Measurements from ENCODE around the gene COPS9. TPM values are rescaled to one million over a fixed set of nuclear protein-coding genes. Genes with fewer than 3 reads are reported as not detected.

Gene COPS9
- total and polyA plus RNA-seq, 10 of the 15 experiments (the other 5 are each of a cell fraction or from before 2014, with no cell fraction given): 80.8 to 419 (median 213) TPM

DNA sequence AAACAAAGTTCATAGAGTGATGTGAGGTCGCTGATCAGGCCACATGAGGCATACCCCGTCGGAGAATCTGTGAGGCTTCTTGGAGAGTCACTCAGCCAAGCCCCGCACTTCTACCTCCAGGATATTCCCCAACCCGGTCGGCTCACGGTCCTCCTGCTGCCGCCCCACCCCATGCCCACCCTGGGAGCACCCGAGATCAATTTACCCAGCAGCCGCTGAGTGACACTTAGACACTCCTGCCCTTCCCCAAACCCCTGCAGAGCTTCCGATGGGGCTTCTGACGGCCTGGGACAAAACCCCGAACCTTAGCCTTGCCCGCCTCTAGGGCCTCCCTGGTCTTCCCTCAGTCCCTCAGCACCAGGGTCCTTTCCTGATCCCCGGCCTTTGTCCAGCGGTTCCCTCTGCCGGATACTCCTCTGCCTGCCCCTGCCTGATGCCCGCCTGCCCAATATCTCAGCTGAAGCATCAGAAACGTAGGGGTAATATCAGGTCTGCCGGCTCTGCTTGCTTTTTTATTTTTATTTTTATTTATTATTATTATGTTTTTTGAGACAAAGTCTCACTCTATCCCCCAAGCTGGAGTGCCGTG lies 23.2 kb upstream of the COPS9 start:
- no peak for DNase-seq (ENCODE audit: low read depth, low spot score)
- TF ChIP-seq SMAD5 (IDR thresholded peaks at IDR 0.05; ENCODE audit: low read depth) (no peak), HCFC1 (IDR thresholded peaks at IDR 0.05; ENCODE audit: low read length) (no peak), CHD1 (IDR thresholded peaks at IDR 0.05; ENCODE audit: low read depth, low read length) (no peak), CBX3 (IDR thresholded peaks at IDR 0.05; ENCODE audit: borderline replicate concordance, low read depth) (no peak), RAD21 (IDR thresholded peaks at IDR 0.05; ENCODE audit: insufficient read depth, low read depth, low read length) (no peak), E2F4 (IDR thresholded peaks at IDR 0.05; ENCODE audit: low read depth, low read length) (no peak), RELA (IDR thresholded peaks at IDR 0.05; ENCODE audit: borderline replicate concordance, partially characterized antibody) (no peak), RFX5 (IDR thresholded peaks at IDR 0.05; ENCODE audit: low read depth, low read length) (no peak), EED (IDR thresholded peaks at IDR 0.05; ENCODE audit: low read depth) (no peak)
- TF ChIP-seq, protein P1, sequence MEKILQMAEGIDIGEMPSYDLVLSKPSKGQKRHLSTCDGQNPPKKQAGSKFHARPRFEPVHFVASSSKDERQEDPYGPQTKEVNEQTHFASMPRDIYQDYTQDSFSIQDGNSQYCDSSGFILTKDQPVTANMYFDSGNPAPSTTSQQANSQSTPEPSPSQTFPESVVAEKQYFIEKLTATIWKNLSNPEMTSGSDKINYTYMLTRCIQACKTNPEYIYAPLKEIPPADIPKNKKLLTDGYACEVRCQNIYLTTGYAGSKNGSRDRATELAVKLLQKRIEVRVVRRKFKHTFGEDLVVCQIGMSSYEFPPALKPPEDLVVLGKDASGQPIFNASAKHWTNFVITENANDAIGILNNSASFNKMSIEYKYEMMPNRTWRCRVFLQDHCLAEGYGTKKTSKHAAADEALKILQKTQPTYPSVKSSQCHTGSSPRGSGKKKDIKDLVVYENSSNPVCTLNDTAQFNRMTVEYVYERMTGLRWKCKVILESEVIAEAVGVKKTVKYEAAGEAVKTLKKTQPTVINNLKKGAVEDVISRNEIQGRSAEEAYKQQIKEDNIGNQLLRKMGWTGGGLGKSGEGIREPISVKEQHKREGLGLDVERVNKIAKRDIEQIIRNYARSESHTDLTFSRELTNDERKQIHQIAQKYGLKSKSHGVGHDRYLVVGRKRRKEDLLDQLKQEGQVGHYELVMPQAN (conservative IDR thresholded peaks at IDR 0.05): no peak
- RAD21 ChIA-PET (ENCODE audit: unreplicated experiment): no interaction called here
- CTCF ChIA-PET: interaction anchor here (0.6 kb wide), 1 partner anchor 19 kb away, joined by 3 read pairs; no protein-coding TSS in a partner anchor
- Histone ChIP-seq H4K20me1 (ENCODE audit: control insufficient read depth, insufficient read depth) (no peaks in the 10 kb centered on the region), H3K9ac (ENCODE audit: control insufficient read depth, insufficient read depth, low read length) (no peak overlapping the region), H3K27me3 (replicated peaks in 1 of 2; ENCODE audit: control insufficient read depth in 2 of 2, insufficient read depth in 2 of 2, low read length in 1 of 2) (no peaks in the 10 kb centered on the region), H3K4me1 (ENCODE audit: control insufficient read depth, insufficient read depth, low read length) (no peaks in the 10 kb centered on the region), H3K4me2 (ENCODE audit: control insufficient read depth, insufficient read depth) (no peak overlapping the region), H3K36me3 (ENCODE audit: control insufficient read depth in 2 of 2, insufficient read depth in 2 of 2, low read length in 1 of 2) (no peaks in the 10 kb centered on the region), H3K9me3 (replicated peaks; ENCODE audit: control insufficient read depth, insufficient read depth, low read length) (no peaks in the 10 kb centered on the region), H2AFZ (ENCODE audit: control insufficient read depth, low read depth, low read length) (no peak overlapping the region), H3K27ac (ENCODE audit: control insufficient read depth, insufficient read depth) (no peak overlapping the region), H3K79me2 (ENCODE audit: control insufficient read depth, insufficient read depth, low read length) (no peaks in the 10 kb centered on the region), H3K4me3 (no peak overlapping the region)
- ATAC-seq: no peak
- in situ Hi-C loops (cut with MboI) (no loop called here), intact Hi-C loops (cut with micrococcal nuclease; ENCODE audit: unreplicated experiment) (no loop called here)
- POLR2A ChIA-PET: no interaction called here
- no TSS peak for BruUV-seq (replicated peaks)
- FAIRE-seq: no peak
- SMC1A ChIA-PET (ENCODE audit: uncharacterized antibody, unreplicated experiment): no interaction called here
- WGBS (ENCODE audit: insufficient coverage, insufficient replicate concordance, low lambda C conversion rate, missing lambda C conversion rate): 53% methylated on average over 14 of the region's 21 CpGs
